Tibial artery (tissue), 4 donors: ENCODE measurements around the gene CCDC57.

ENCODE experiments used
- DNase-seq, 2 donors: peaks; one replicate each; pipeline ENCODE4 v3.0.0-alpha.2; 2019
- H3K27ac ChIP-seq, 2 donors: fragments of 200-600 bp; sonication (generic) in 1 of 2; 1 replicate in 1 of 2; 2 replicates in 1 of 2; pipeline ENCODE4 v1.5.1; 2018 to 2019; ENCODE audit warnings: mild to moderate bottlenecking in 1 of 2
- H3K27me3 ChIP-seq, 2 donors: fragments of 200-600 bp; sonication (generic) in 1 of 2; one replicate each; pipeline versions ENCODE4 v1.5.1 to v1.6.0; 2016 to 2019
- H3K36me3 ChIP-seq, 3 donors: fragments of 200-600 bp; sonication (generic) in 2 of 3; one replicate each; pipeline ENCODE4 v1.5.1; 2016 to 2019; ENCODE audit warnings: mild to moderate bottlenecking in 2 of 3
- H3K4me1 ChIP-seq, 4 donors: fragments of 200-600 bp; sonication (generic) in 2 of 4; 1 replicate in 3 of 4; 2 replicates in 1 of 4; pipeline ENCODE4 v1.5.1; 2016 to 2019
- H3K4me3 ChIP-seq, 2 donors: fragments of 200-600 bp; sonication (generic) in 1 of 2; 1 replicate in 1 of 2; 2 replicates in 1 of 2; pipeline ENCODE4 v1.5.1; 2018 to 2019; ENCODE audit warnings: mild to moderate bottlenecking in 2 of 2
- H3K9me3 ChIP-seq, 3 donors: fragments of 200-600 bp; sonication (generic) in 1 of 3; one replicate each; pipeline ENCODE4 v1.5.1; 2016 to 2019
- intact Hi-C: fragments of 100-400 bp; cut with DNase I; formaldehyde crosslinking; loops from one replicate; pipeline ENCODE4 v1.15.0; 2023; ENCODE audit warnings: low total_unique reads
- TF ChIP-seq, protein P1 (sequence below), 2 experiments: fragments of 200-600 bp in 1 of 2; fragments of 450-650 bp in 1 of 2; IDR thresholded peaks; one replicate each; pipeline ENCODE4 v1.5.1; 2017 to 2019; ENCODE audit warnings: antibody characterized with exemption in 2 of 2, mild to moderate bottlenecking in 1 of 2, moderate library complexity in 1 of 2

CCDC57 gene

DNA sequence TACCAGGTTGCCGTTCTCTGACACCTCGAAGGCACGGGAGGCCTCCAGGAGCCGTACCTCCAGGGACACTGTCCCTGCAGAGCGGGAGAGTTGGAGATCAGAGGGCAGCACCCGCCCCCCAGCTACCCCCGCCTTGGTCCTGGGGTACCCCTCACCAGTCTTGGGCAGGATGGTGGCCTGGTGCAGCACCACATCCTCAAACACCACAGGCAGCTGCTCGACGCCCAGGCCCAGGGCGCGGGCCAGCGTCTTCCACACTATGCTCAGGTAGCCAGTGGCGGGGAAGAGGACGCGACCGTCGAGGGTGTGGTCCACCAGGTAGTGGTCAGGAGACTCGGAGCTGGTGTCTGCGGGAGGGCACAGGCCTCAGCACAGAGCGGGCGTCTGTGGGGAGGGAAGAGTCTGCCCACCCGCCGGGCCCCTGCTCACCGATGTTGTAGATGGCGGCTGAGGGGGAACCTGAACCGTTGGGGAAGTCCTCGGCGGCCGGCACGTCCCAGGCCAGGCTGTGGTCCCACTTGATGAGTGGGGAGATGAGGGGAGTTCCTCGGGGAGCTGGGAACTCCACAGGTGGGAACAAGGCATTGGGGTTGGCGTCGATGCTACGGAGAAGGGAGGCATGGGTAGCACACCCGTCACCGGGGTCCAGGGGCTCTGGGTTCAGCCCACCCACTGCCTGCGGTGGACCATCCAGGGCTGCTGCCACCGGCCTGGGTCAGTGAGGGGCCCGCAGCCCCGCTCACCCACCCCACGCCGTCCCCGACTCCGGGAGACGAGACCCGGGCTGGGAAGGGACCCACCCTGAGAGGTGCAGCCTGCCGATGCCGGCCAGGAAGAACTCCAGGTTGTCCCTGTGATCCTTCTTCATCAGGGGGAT is 124.4 kb downstream of the CCDC57 start:
- H3K27me3 ChIP-seq = no peaks in the 10 kb centered on the region
- TF ChIP-seq, protein P1, sequence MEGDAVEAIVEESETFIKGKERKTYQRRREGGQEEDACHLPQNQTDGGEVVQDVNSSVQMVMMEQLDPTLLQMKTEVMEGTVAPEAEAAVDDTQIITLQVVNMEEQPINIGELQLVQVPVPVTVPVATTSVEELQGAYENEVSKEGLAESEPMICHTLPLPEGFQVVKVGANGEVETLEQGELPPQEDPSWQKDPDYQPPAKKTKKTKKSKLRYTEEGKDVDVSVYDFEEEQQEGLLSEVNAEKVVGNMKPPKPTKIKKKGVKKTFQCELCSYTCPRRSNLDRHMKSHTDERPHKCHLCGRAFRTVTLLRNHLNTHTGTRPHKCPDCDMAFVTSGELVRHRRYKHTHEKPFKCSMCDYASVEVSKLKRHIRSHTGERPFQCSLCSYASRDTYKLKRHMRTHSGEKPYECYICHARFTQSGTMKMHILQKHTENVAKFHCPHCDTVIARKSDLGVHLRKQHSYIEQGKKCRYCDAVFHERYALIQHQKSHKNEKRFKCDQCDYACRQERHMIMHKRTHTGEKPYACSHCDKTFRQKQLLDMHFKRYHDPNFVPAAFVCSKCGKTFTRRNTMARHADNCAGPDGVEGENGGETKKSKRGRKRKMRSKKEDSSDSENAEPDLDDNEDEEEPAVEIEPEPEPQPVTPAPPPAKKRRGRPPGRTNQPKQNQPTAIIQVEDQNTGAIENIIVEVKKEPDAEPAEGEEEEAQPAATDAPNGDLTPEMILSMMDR (IDR thresholded peaks at IDR 0.05) = no peak
- no peak for DNase-seq
- no peak overlapping the region for H3K4me3 ChIP-seq
- peaks cover 97 to 100% (median 100%) of the 10 kb centered on the region in 3 donors for H3K36me3 ChIP-seq
- H3K27ac ChIP-seq = no peak overlapping the region
- intact Hi-C loops = no loop called here
- no peaks in the 10 kb centered on the region for H3K4me1 ChIP-seq
- H3K9me3 ChIP-seq = no peaks in the 10 kb centered on the region

DNA sequence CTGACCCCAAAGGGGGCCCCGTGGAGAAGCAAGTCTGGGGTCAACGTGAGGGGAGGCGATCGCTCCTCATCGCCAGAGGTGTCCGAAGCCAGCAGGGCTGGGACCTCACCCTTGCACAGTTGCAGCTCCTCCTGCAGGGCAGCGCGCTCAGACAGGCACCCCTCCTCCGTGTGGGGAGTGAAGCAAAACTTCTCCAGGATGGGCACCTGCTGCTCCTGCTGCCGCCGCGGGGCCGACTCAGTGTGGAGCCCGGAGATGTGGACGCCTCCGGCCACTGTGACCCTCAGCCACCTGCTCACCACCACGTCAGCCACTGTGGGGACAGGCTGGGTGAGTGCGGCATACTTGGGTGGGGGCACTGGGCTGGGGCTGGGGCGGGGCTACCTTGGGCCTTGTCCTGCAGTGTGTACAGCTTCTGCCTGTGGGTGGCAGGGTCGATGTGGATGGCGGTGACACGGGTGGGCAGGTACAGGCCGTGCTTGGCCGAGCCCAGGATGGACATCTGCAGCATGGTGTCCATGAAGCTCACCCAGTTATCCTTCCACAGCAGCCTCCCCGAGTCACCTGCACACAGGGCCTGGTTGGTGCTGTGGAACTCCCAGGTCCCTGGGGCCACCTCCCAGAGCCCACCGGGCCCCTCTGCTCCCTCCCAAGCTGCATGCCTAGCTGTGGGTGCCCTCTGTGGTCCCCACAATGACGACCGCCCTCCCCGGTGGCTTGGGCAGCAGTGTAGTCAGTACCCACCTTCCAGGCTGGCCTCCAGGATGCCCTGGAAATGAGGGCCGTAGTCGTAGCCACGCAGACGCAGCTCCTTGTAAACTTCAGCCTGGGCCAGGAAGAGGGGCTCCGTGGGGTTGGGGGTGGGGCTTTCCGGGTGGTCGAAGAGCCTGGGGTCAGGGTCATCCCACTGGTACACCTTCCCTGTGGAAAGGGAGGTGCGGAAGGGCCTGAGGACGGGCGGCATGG is 125.4 kb downstream of the CCDC57 start:
- no peak for DNase-seq
- no peak overlapping the region for H3K4me3 ChIP-seq
- no peaks in the 10 kb centered on the region for H3K27me3 ChIP-seq
- intact Hi-C loops = no loop called here
- TF ChIP-seq, protein P1 (IDR thresholded peaks at IDR 0.05) = no peak
- H3K36me3 ChIP-seq = peaks cover 97 to 100% (median 100%) of the 10 kb centered on the region in 3 donors
- no peak overlapping the region for H3K27ac ChIP-seq
- H3K9me3 ChIP-seq = no peaks in the 10 kb centered on the region
- no peaks in the 10 kb centered on the region for H3K4me1 ChIP-seq

DNA sequence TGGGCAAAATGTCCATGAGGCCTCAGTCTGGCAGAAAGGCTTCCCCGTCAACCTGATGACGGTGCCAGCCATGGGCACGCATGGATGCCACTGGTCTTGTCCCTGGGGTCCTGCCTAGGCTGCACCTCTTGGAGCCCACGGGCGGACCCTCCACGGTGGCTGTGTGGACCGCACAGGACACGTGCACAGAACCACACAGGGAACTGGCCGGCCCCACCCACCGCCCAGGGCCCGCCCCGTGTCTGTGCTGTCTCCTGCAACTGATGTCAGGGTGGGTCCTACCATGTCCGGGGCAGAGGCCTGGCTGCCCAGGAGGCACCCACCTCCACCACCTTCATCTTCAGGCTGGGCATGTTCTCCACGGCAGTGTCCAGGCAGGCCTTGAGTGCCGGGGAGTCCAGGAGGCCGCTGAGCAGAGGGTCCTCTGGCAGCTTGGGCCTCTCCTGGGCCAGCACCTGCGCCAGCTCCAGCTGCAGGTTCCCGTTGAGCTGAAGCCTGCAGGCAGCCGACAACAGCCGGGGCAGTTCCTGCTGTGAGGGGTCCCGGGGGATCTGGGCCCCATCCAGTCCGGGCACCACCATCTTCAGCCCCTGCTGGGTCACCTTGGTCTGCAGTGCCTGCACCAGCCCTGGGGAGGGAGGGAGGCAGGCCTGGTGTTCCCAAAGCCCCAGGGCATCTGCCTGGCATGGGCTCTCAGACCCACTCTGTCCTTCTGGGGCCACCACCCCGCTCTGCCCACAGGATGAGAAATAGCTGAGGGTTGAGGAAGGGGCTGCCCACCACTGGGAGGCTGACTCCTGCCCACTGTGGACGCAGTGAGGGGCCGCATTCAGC is 126.5 kb downstream of the CCDC57 start:
- no peak for DNase-seq
- intact Hi-C loops = no loop called here
- H3K27me3 ChIP-seq = no peaks in the 10 kb centered on the region
- H3K27ac ChIP-seq = no peak overlapping the region
- H3K4me1 ChIP-seq = no peaks in the 10 kb centered on the region
- H3K36me3 ChIP-seq = peaks cover 97 to 100% (median 100%) of the 10 kb centered on the region in 3 donors
- H3K9me3 ChIP-seq = no peaks in the 10 kb centered on the region
- H3K4me3 ChIP-seq = no peak overlapping the region
- TF ChIP-seq, protein P1 (IDR thresholded peaks at IDR 0.05) = no peak

DNA sequence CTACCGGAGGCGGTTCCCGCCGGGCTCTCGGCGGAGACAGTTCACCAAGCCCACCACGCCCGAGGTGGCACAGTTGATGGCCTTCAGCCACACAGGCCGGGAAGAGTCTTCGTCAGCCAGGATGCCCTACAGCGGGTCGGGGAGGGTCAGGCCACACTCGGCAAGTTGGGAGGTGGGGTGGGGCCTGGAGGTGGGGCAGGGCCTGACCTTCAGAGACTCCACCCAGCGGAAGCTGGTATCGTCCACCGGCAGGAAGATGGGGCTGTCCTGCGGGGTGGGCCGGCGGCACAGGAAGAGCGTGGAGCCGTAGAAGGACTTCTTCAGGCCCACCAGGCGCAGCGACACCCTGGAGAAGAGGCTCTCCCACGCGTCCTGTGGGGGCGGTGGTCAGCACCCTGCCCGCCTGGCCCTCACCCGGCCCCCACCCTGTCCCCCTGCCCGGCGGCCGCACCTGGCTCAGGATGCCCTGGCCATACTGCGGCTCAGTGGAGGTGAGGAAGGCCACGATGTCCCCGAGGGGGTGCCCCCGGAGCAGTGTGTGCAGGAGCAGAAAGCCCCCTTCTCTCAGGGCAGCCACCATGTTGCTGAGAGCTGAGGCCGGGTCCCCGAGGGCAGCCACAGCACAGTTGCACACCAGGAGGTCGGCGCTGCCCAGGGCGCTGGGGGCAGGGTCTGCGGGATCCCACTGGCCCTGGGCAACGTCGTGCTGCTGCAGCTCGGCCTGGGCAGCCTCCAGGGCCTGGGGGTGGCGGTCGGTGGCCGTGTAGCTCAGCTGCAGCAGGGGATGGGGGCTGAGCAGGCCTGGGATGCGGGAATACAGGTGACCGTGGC is 127.4 kb downstream of the CCDC57 start:
- intact Hi-C loops = no loop called here
- no peak for DNase-seq
- H3K4me3 ChIP-seq = no peak overlapping the region

More for the DNA sequence above, 127.4 kb downstream of the CCDC57 start:
- no peaks in the 10 kb centered on the region for H3K27me3 ChIP-seq
- no peaks in the 10 kb centered on the region for H3K9me3 ChIP-seq
- H3K4me1 ChIP-seq = no peaks in the 10 kb centered on the region
- peaks cover 97 to 100% (median 100%) of the 10 kb centered on the region in 3 donors for H3K36me3 ChIP-seq
- TF ChIP-seq, protein P1 (IDR thresholded peaks at IDR 0.05) = no peak
- H3K27ac ChIP-seq = no peak overlapping the region
